Hematopoietic multipotent progenitor cell treated with erythropoietin and hydrocortisone succinate and interleukin-3 and kit ligand, for 4 days (in vitro differentiated cells): ENCODE measurements around the gene CHAT.

Experiments used
- DNase-seq: peaks from one replicate; pipeline ENCODE4 v3.0.0-alpha.2; 2015

Gene CHAT

GRCh38 chr10:49597426-49598163, 16.2 kb upstream of the CHAT start:
- DNase-seq = no peak

GRCh38 chr10:49598164-49598856, 15.5 kb upstream of the CHAT start:
- DNase-seq = no peak

- DNase-seq = no peak
Observed at GRCh38 chr10:49598986-49599385, 14.9 kb upstream of the CHAT start.

- DNase-seq = no peak
Observed at GRCh38 chr10:49599546-49599945, 14.3 kb upstream of the CHAT start.

- no peak for DNase-seq
Observed at GRCh38 chr10:49600046-49600445, 13.8 kb upstream of the CHAT start.

- DNase-seq = no peak
Observed at GRCh38 chr10:49600781-49601400, 12.9 kb upstream of the CHAT start.

- no peak for DNase-seq
Observed at GRCh38 chr10:49601857-49602256, 12.0 kb upstream of the CHAT start.

GRCh38 chr10:49602380-49603023, 11.3 kb upstream of the CHAT start:
- DNase-seq = no peak

GRCh38 chr10:49605216-49605938, 8.5 kb upstream of the CHAT start:
- DNase-seq = no peak

GRCh38 chr10:49605939-49606509, 7.8 kb upstream of the CHAT start:
- DNase-seq = no peak

- DNase-seq = peak; percentile 90
Observed at GRCh38 chr10:49606981-49607535, 6.8 kb upstream of the CHAT start.

GRCh38 chr10:49608166-49609005, 5.5 kb upstream of the CHAT start:
- no peak for DNase-seq

GRCh38 chr10:49609006-49609282, 4.9 kb upstream of the CHAT start:
- DNase-seq = no peak

GRCh38 chr10:49609283-49610113, 4.3 kb upstream of the CHAT start:
- DNase-seq = no peak

GRCh38 chr10:49610114-49610457, 3.8 kb upstream of the CHAT start, which contains the start of gene SLC18A3:
Gene SLC18A3 (plus strand): TSS chr10:49610310. CDS start chr10:49610741, 431 bp downstream.
- peak; percentile 13 for DNase-seq

GRCh38 chr10:49610458-49611165, 3.2 kb upstream of the CHAT start:
- no peak for DNase-seq

- peak; percentile 65 for DNase-seq
Observed at GRCh38 chr10:49611166-49611815, 2.5 kb upstream of the CHAT start.

GRCh38 chr10:49611816-49612512, 1.9 kb upstream of the CHAT start:
- DNase-seq = peak; percentile 8
